OCI-LY1 (cell line): Measurements from ENCODE around the gene LRP2.

ENCODE experiments used
- EZH2 ChIP-seq: fragments of 200-600 bp; sonication (generic), shearing (Covaris generic); IDR thresholded peaks from 2 replicates; pipeline ENCODE4 v1.8.0; 2017; ENCODE audit warnings: borderline replicate concordance, mixed run types, mild to moderate bottlenecking, antibody characterized with exemption, low read length, moderate library complexity, mixed read lengths
- TF ChIP-seq, protein P1 (sequence below): fragments of 200-600 bp; sonication (generic), shearing (Covaris generic); IDR thresholded peaks from 2 replicates; pipeline ENCODE4 v1.5.1; 2017; ENCODE audit warnings: mild to moderate bottlenecking, antibody characterized with exemption, low read length, moderate library complexity, mixed read lengths

DNA sequence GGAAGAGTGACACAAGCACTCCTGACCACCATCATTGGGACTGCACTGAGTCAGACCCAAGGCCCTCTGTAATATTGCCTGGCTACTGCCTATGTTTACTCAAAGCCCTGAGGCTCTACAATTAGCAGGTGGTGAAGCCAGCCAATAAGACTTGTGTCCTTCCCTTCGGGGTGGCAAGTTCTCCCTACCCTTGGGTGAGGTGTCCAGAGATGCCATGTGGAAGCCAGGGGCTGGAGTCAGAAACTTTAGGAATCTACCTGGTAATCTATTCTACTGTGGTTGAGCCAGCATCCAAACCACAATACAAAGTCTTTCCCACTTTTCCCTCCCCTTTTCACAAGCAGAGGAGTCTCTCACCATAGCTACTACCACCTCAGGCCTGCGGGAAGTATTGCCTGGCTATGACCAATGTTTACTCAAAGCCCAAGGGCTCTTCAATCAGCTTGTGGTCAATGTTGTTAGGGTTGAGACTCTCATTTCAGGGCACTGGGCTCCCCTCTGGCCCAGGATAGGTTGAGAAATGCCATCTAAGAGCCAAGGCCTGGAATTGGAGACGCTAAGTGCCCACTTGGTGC is 275.4 kb downstream of the LRP2 start:
- TF ChIP-seq EZH2: no peak
- TF ChIP-seq, protein P1, sequence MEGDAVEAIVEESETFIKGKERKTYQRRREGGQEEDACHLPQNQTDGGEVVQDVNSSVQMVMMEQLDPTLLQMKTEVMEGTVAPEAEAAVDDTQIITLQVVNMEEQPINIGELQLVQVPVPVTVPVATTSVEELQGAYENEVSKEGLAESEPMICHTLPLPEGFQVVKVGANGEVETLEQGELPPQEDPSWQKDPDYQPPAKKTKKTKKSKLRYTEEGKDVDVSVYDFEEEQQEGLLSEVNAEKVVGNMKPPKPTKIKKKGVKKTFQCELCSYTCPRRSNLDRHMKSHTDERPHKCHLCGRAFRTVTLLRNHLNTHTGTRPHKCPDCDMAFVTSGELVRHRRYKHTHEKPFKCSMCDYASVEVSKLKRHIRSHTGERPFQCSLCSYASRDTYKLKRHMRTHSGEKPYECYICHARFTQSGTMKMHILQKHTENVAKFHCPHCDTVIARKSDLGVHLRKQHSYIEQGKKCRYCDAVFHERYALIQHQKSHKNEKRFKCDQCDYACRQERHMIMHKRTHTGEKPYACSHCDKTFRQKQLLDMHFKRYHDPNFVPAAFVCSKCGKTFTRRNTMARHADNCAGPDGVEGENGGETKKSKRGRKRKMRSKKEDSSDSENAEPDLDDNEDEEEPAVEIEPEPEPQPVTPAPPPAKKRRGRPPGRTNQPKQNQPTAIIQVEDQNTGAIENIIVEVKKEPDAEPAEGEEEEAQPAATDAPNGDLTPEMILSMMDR: no peak
